Immature natural killer cell (primary cell): Measurements from ENCODE around the gene THSD8. TPM values are rescaled to one million over a fixed set of nuclear protein-coding genes. Genes with fewer than 3 reads are reported as not detected.
"Not testable (repeated sequence)": the region's sequence is repeated elsewhere in the genome, so short reads cannot be mapped to it uniquely, and the experiment has no call there.

Source experiments
- DNase-seq, 3 donors: peaks; one replicate each; pipeline ENCODE4 v3.0.0; 2022; ENCODE audit warnings: mixed read lengths in 1 of 3
- H3K27ac Mint-ChIP-seq, 6 donors: one replicate each; pipeline ENCODE4 v1.8.0; 2020; ENCODE audit warnings: mixed read lengths in 6 of 6, mild to moderate bottlenecking in 5 of 6, inconsistent platforms in 4 of 6, moderate library complexity in 3 of 6
- H3K27me3 Mint-ChIP-seq, 3 donors: one replicate each; pipeline ENCODE4 v1.8.0; 2020 to 2021; ENCODE audit warnings: low read depth in 3 of 3, mild to moderate bottlenecking in 3 of 3, mixed read lengths in 3 of 3, moderate library complexity in 3 of 3, inconsistent platforms in 1 of 3
- H3K36me3 Mint-ChIP-seq, 3 donors: one replicate each; pipeline ENCODE4 v1.8.0; 2020; ENCODE audit warnings: mixed read lengths in 3 of 3, inconsistent platforms in 2 of 3, mild to moderate bottlenecking in 2 of 3
- H3K4me1 Mint-ChIP-seq, 2 donors: one replicate each; pipeline ENCODE4 v1.8.0; 2020; ENCODE audit warnings: inconsistent platforms in 2 of 2, mild to moderate bottlenecking in 2 of 2, mixed read lengths in 2 of 2, moderate library complexity in 1 of 2
- H3K4me3 Mint-ChIP-seq, 5 donors: one replicate each; pipeline ENCODE4 v1.8.0; 2020; ENCODE audit warnings: mild to moderate bottlenecking in 5 of 5, mixed read lengths in 5 of 5, inconsistent platforms in 3 of 5, moderate library complexity in 3 of 5
- H3K9me3 Mint-ChIP-seq, 6 donors: one replicate each; pipeline ENCODE4 v1.8.0; 2020; ENCODE audit warnings: mild to moderate bottlenecking in 6 of 6, mixed read lengths in 6 of 6, inconsistent platforms in 4 of 6, moderate library complexity in 3 of 6
- polyA plus RNA-seq, 3 donors: library from polyadenylated mRNA; unstranded; fragments of 300-500 nt; fragmentation: Illumina TruSeq; gene quantifications; one replicate each; pipeline ENCODE4 v1.2.3, GENCODE V29; 2021

THSD8 gene
- polyA plus RNA-seq, 3 donors from 2014 or later: 3.0 to 11.0 (median 4.5) TPM

- DNase-seq: peak; percentile 76 to 82 (median 81)
- no peaks in the 10 kb centered on the region for H3K36me3 Mint-ChIP-seq
- peak overlapping the region; percentile 93 to 96 (median 95) for H3K4me3 Mint-ChIP-seq
- peaks cover 35 to 52% (median 42%) of the 10 kb centered on the region in 3 donors for H3K27me3 Mint-ChIP-seq
- H3K27ac Mint-ChIP-seq: peak overlapping the region; percentile 93 to 100 (median 99)
- peaks cover 39 to 51% of the 10 kb centered on the region in 2 donors for H3K4me1 Mint-ChIP-seq
- H3K9me3 Mint-ChIP-seq: no peaks in the 10 kb centered on the region
These were observed 9.6 kb upstream of the THSD8 start for GRCh38 chr19:12792051-12792852.

GRCh38 chr19:12792853-12793289 is 9.0 kb upstream of the THSD8 start:
- H3K4me1 Mint-ChIP-seq: peaks cover 39 to 51% of the 10 kb centered on the region in 2 donors
- DNase-seq: no peak
- peaks cover 35 to 52% (median 42%) of the 10 kb centered on the region in 3 donors for H3K27me3 Mint-ChIP-seq

GRCh38 chr19:12793290-12794195 is 8.3 kb upstream of the THSD8 start:
- Mint-ChIP-seq H3K27ac (peak overlapping the region; percentile 93 to 100 (median 99)), H3K36me3 (no peaks in the 10 kb centered on the region), H3K4me3 (peak overlapping the region; percentile 93 to 96 (median 95)), H3K4me1 (peaks cover 37 to 45% of the 10 kb centered on the region in 2 donors), H3K9me3 (no peaks in the 10 kb centered on the region), H3K27me3 (peaks cover 35 to 51% (median 42%) of the 10 kb centered on the region in 3 donors)
- DNase-seq: peak; percentile 97 to 99 (median 98)

More at GRCh38 chr19:12792853-12793289, 9.0 kb upstream of the THSD8 start:
- Mint-ChIP-seq H3K9me3 (no peaks in the 10 kb centered on the region), H3K4me3 (peak overlapping the region; percentile 93 to 96 (median 95)), H3K36me3 (no peaks in the 10 kb centered on the region), H3K27ac (peak overlapping the region; percentile 93 to 100 (median 99))

- Mint-ChIP-seq H3K9me3 (no peaks in the 10 kb centered on the region), H3K4me3 (peak overlapping the region; percentile 73 to 82 (median 80)), H3K27me3 (peaks cover 33 to 46% (median 42%) of the 10 kb centered on the region in 3 donors), H3K36me3 (no peaks in the 10 kb centered on the region), H3K27ac (peak overlapping the region; percentile 92 to 99 (median 98)), H3K4me1 (peaks cover 29 to 37% of the 10 kb centered on the region in 2 donors)
- DNase-seq: no peak
These were observed 7.5 kb upstream of the THSD8 start for GRCh38 chr19:12794196-12794941.

- H3K9me3 Mint-ChIP-seq: no peaks in the 10 kb centered on the region
- H3K27ac Mint-ChIP-seq: peak overlapping the region in 5 of 6 donors; percentile 97 to 99 (median 98)
- H3K4me1 Mint-ChIP-seq: peaks cover 29 to 36% of the 10 kb centered on the region in 2 donors
- peak overlapping the region in 3 of 5 donors; percentile 73 to 82 (median 80) for H3K4me3 Mint-ChIP-seq
- H3K36me3 Mint-ChIP-seq: no peaks in the 10 kb centered on the region
- H3K27me3 Mint-ChIP-seq: peaks cover 33 to 44% (median 42%) of the 10 kb centered on the region in 3 donors
- no peak for DNase-seq
These were observed 6.9 kb upstream of the THSD8 start for GRCh38 chr19:12794971-12795381.

- no peaks in the 10 kb centered on the region for H3K36me3 Mint-ChIP-seq
- DNase-seq: peak; percentile 74 to 80 (median 78)
- H3K27me3 Mint-ChIP-seq: peaks cover 20 to 30% (median 29%) of the 10 kb centered on the region in 3 donors
- peak overlapping the region; percentile 14 to 92 (median 88) for H3K27ac Mint-ChIP-seq
- peaks cover 27 to 33% of the 10 kb centered on the region in 2 donors for H3K4me1 Mint-ChIP-seq
- H3K9me3 Mint-ChIP-seq: no peaks in the 10 kb centered on the region
- peak overlapping the region; percentile 37 to 81 (median 71) for H3K4me3 Mint-ChIP-seq
These were observed 5.5 kb upstream of the THSD8 start for GRCh38 chr19:12796146-12797071.

GRCh38 chr19:12797141-12797587 is 4.7 kb upstream of the THSD8 start:
- Mint-ChIP-seq H3K4me1 (peaks cover 32 to 35% of the 10 kb centered on the region in 2 donors), H3K27ac (peak overlapping the region in 1 of 6 donors; percentile 34), H3K9me3 (no peaks in the 10 kb centered on the region), H3K4me3 (no peak overlapping the region), H3K36me3 (no peaks in the 10 kb centered on the region), H3K27me3 (peaks cover 13 to 23% (median 23%) of the 10 kb centered on the region in 3 donors)
- DNase-seq: no peak

- H3K4me3 Mint-ChIP-seq, H3K36me3 Mint-ChIP-seq, H3K27ac Mint-ChIP-seq, H3K9me3 Mint-ChIP-seq, DNase-seq: not testable (repeated sequence)
- H3K4me1 Mint-ChIP-seq: peaks cover 37 to 40% of the 10 kb centered on the region in 2 donors
- peaks cover 9 to 23% (median 20%) of the 10 kb centered on the region in 3 donors for H3K27me3 Mint-ChIP-seq
These were observed 4.3 kb upstream of the THSD8 start for GRCh38 chr19:12797607-12798006.

- H3K27ac Mint-ChIP-seq: no peak overlapping the region
- H3K4me1 Mint-ChIP-seq: peaks cover 27 to 28% of the 10 kb centered on the region in 2 donors
- DNase-seq: no peak
- H3K9me3 Mint-ChIP-seq: no peaks in the 10 kb centered on the region
- H3K4me3 Mint-ChIP-seq: peak overlapping the region in 4 of 5 donors; percentile 75 to 87 (median 81)
- no peaks in the 10 kb centered on the region for H3K36me3 Mint-ChIP-seq
- H3K27me3 Mint-ChIP-seq: peaks cover 4 to 9% (median 8%) of the 10 kb centered on the region in 3 donors
These were observed 2.0 kb upstream of the THSD8 start for GRCh38 chr19:12799742-12800465.

- Mint-ChIP-seq H3K4me1 (peaks cover 27 to 28% of the 10 kb centered on the region in 2 donors), H3K9me3 (no peaks in the 10 kb centered on the region), H3K4me3 (peak overlapping the region; percentile 75 to 87 (median 80)), H3K36me3 (no peaks in the 10 kb centered on the region), H3K27ac (no peak overlapping the region), H3K27me3 (peaks cover 4 to 9% (median 8%) of the 10 kb centered on the region in 3 donors)
- no peak for DNase-seq
These were observed 1.5 kb upstream of the THSD8 start for GRCh38 chr19:12800466-12800770.

- peak overlapping the region in 3 of 6 donors; percentile 7 to 50 (median 24) for H3K27ac Mint-ChIP-seq
- H3K27me3 Mint-ChIP-seq: peaks cover 6 to 9% (median 8%) of the 10 kb centered on the region in 3 donors
- H3K4me1 Mint-ChIP-seq: peaks cover 25% of the 10 kb centered on the region in 2 donors
- no peaks in the 10 kb centered on the region for H3K36me3 Mint-ChIP-seq
- DNase-seq: no peak
- H3K9me3 Mint-ChIP-seq: no peaks in the 10 kb centered on the region
- peak overlapping the region; percentile 75 to 87 (median 80) for H3K4me3 Mint-ChIP-seq
These were observed 875 bp upstream of the THSD8 start for GRCh38 chr19:12800923-12801465.
